ENCODE data around the gene STRIP2. TPM values are rescaled to one million over a fixed set of nuclear protein-coding genes. Genes with fewer than 3 reads are reported as not detected.
"Not testable (repeated sequence)": the region's sequence is repeated elsewhere in the genome, so short reads cannot be mapped to it uniquely, and the experiment has no call there.

STRIP2 gene
- total RNA-seq, 1 experiment from 2014 or later, result 9.2 TPM

- peak; percentile 85 for DNase-seq (ENCODE audit: low read depth)
Measured at GRCh38 chr7:129530795-129531391, 96.7 kb downstream of the STRIP2 start.

GRCh38 chr7:129531721-129532120, 97.5 kb downstream of the STRIP2 start:
- no peak for DNase-seq (ENCODE audit: low read depth)

GRCh38 chr7:129532375-129532774, 98.1 kb downstream of the STRIP2 start:
- DNase-seq (ENCODE audit: low read depth), result no peak

- not testable (repeated sequence) for DNase-seq (ENCODE audit: low read depth)
Measured at GRCh38 chr7:129534558-129535274, 100.5 kb downstream of the STRIP2 start.

- no peak for DNase-seq (ENCODE audit: low read depth)
Measured at GRCh38 chr7:129535896-129536295, 101.7 kb downstream of the STRIP2 start.

GRCh38 chr7:129536323-129536722, 102.1 kb downstream of the STRIP2 start:
- no peak for DNase-seq (ENCODE audit: low read depth)

Other genes starting within 250 kb of the STRIP2 start
- gene SMO, start 245.8 kb upstream of the STRIP2 start, total RNA-seq (2014; rRNA removed; shearing (Covaris generic)), result 20.4 and 30.4 TPM in 2 replicates
- gene AHCYL2, start 209.4 kb upstream of the STRIP2 start, total RNA-seq (2014; rRNA removed; shearing (Covaris generic)), result 22.0 and 26.1 TPM in 2 replicates
- 2.2 and 2.7 TPM in 2 replicates for gene SMKR1, start 68.1 kb downstream of the STRIP2 start, total RNA-seq (2014; rRNA removed; shearing (Covaris generic))
- gene NRF1, start 177.3 kb downstream of the STRIP2 start, total RNA-seq (2014; rRNA removed; shearing (Covaris generic)), result 10.7 and 15.7 TPM in 2 replicates